ENCODE data around the gene AFDN. TPM values are rescaled to one million over a fixed set of nuclear protein-coding genes. Genes with fewer than 3 reads are reported as not detected.

AFDN gene
- total and polyA plus RNA-seq, 2 of the 8 experiments (the other 6 are each of a cell fraction or from before 2014, with no cell fraction given): 53.4 to 192 TPM

- H2BK12ac ChIP-seq (ENCODE audit: low read depth, low read length): peak overlapping the region; percentile 50; the same call in 1 of the 2 replicates
- H2AFZ ChIP-seq (ENCODE audit: low read length): no peak overlapping the region
- H3K23ac ChIP-seq (ENCODE audit: insufficient read length): no peak overlapping the region
- no peaks in the 10 kb centered on the region for H3K9me3 ChIP-seq (ENCODE audit: insufficient read depth in 2 of 2, low read depth in 1 of 2, low read length in 1 of 2)
- no peak overlapping the region for H2BK120ac ChIP-seq (replicated peaks; ENCODE audit: low read depth, low read length)
- H3K4me3 ChIP-seq (ENCODE audit: extremely low read depth in 1 of 4, insufficient read depth in 2 of 4, low read depth in 3 of 4, low read length in 4 of 4): no peak overlapping the region
- no peak overlapping the region for H4K91ac ChIP-seq (replicated peaks; ENCODE audit: insufficient read length, low read length)
- WGBS, 2 experiments (ENCODE audit: extremely low coverage in 1 of 2, insufficient coverage in 1 of 2, insufficient read length in 1 of 2, insufficient replicate concordance in 2 of 2, low coverage in 1 of 2, low lambda C conversion rate in 2 of 2, missing lambda C conversion rate in 1 of 2): 90% methylated on average over 15 of the region's 15 CpGs; no CpG with 5 or more reads in 1 of the 2 experiments
- H2AK5ac ChIP-seq (ENCODE audit: low read depth, low read length): 0 out of 2 replicates have a peak overlapping the region, but pooled peaks have one; percentile 53
- no peak overlapping the region for H2BK20ac ChIP-seq (ENCODE audit: low read length)
- peaks cover 0 to 7% (median 2%) of the 10 kb centered on the region in 4 experiments; a peak in 3 of 7 replicates for H3K4me1 ChIP-seq (replicated peaks in 1 of 4; ENCODE audit: control insufficient read depth in 3 of 4, insufficient read depth in 4 of 4, low read length in 3 of 4)
- H3K14ac ChIP-seq (ENCODE audit: insufficient read length): no peak overlapping the region
- no peaks in the 10 kb centered on the region for H4K20me1 ChIP-seq (replicated peaks in 1 of 2; ENCODE audit: control insufficient read depth in 1 of 2, insufficient read depth in 2 of 2, low read length in 2 of 2)
- TF ChIP-seq BRCA1 (IDR thresholded peaks at IDR 0.05; ENCODE audit: low read depth, low read length): no peak
- no peak for TF ChIP-seq BCL11A (IDR thresholded peaks at IDR 0.05; ENCODE audit: low read depth in 2 of 2, low read length in 2 of 2)
- TF ChIP-seq EP300 (IDR thresholded peaks at IDR 0.05; ENCODE audit: borderline replicate concordance in 1 of 2, low read depth in 2 of 2, low read length in 2 of 2): no peak
- TF ChIP-seq MAFK (IDR thresholded peaks at IDR 0.05; ENCODE audit: low read depth, low read length): no peak
- TF ChIP-seq SP4 (IDR thresholded peaks at IDR 0.05; ENCODE audit: low read length): no peak
- no peak for TF ChIP-seq SIN3A (conservative IDR thresholded peaks at IDR 0.05 in 1 of 2, IDR thresholded peaks at IDR 0.05 in 1 of 2; ENCODE audit: low read depth in 1 of 2, low read length in 2 of 2)
- TF ChIP-seq SP2 (IDR thresholded peaks at IDR 0.05; ENCODE audit: low read length): no peak
- TF ChIP-seq TAF1 (IDR thresholded peaks at IDR 0.05; ENCODE audit: low read depth, low read length): no peak
- no peak for TF ChIP-seq MAX (IDR thresholded peaks at IDR 0.05)
- TF ChIP-seq HDAC2 (IDR thresholded peaks at IDR 0.05; ENCODE audit: borderline replicate concordance in 1 of 2, low read depth in 2 of 2, low read length in 2 of 2): no peak
- TF ChIP-seq SIRT6 (IDR thresholded peaks at IDR 0.05; ENCODE audit: low read length): no peak
- no peak overlapping the region for H3K56ac ChIP-seq (replicated peaks; ENCODE audit: insufficient read length, low read depth, low read length)
- H4K8ac ChIP-seq (ENCODE audit: extremely low read depth, insufficient read depth, low read length): no peak overlapping the region
- H3K79me1 ChIP-seq (ENCODE audit: low read depth, low read length): no peaks in the 10 kb centered on the region
- H3K4me2 ChIP-seq (ENCODE audit: insufficient read depth in 1 of 2, low read depth in 2 of 2, low read length in 2 of 2): no peak overlapping the region
- H3K9ac ChIP-seq (replicated peaks in 1 of 4; ENCODE audit: extremely low read depth in 1 of 4, low read depth in 3 of 4, low read length in 3 of 4): no peak overlapping the region
- H3K23me2 ChIP-seq (ENCODE audit: low read depth, low read length): peaks cover 2% of the 10 kb centered on the region
- no peak overlapping the region for H2BK5ac ChIP-seq (ENCODE audit: low read depth, low read length)
- FAIRE-seq: no peak
- no peak overlapping the region for H4K5ac ChIP-seq (ENCODE audit: insufficient read length, low read depth, low read length)
- CTCF ChIA-PET (ENCODE audit: partially characterized antibody): interaction anchor here (1.1 to 1.3 kb wide), 2 partner anchors 14 to 120 kb away, joined by 3 to 4 read pairs; no protein-coding TSS in a partner anchor
- H2BK15ac ChIP-seq (ENCODE audit: low read length): no peak overlapping the region
- H3K4ac ChIP-seq (replicated peaks; ENCODE audit: insufficient read length, low read depth, low read length): peak overlapping the region; percentile 14
- POLR2A ChIA-PET (ENCODE audit: partially characterized antibody): no interaction called here
- DNase-seq (ENCODE audit: low read depth in 1 of 2, low spot score in 2 of 2): peak in 1 of 2 experiments; percentile 26
- no peaks in the 10 kb centered on the region for H3K36me3 ChIP-seq (ENCODE audit: control insufficient read depth in 2 of 4, insufficient read depth in 4 of 4, low read length in 3 of 4)
- H3K18ac ChIP-seq (ENCODE audit: extremely low read depth, low read length): no peak overlapping the region; the same call in 1 of the 2 replicates
- no peak overlapping the region for H3K27ac ChIP-seq (ENCODE audit: low read depth, low read length)
- H3K79me2 ChIP-seq (ENCODE audit: control insufficient read depth in 1 of 2, insufficient read depth in 2 of 2, low read length in 2 of 2): no peaks in the 10 kb centered on the region
- H3K27me3 ChIP-seq (replicated peaks in 1 of 4; ENCODE audit: control insufficient read depth in 3 of 4, extremely low read depth in 1 of 4, insufficient read depth in 3 of 4, low read length in 3 of 4): no peaks in the 10 kb centered on the region
Observed at GRCh38 chr6:168018664-168019063, 192.0 kb downstream of the AFDN start.

Measured in H1 (cell line).